Activated naive CD4-positive, alpha-beta T cell treated with anti-CD3 and anti-CD28 coated beads, Interleukin-2, amount 10 ng/mL, durations not matched to agents 7 days and 5 days (primary cell): ENCODE data around the gene RGSL1.

Experiments used
- CTCF ChIA-PET: fragments of 350-600 bp; sonication (Branson Sonifier 250); formaldehyde crosslinking; loops from one replicate; lab custom pipeline; 2021; ENCODE audit warnings: antibody characterized with exemption; lab: Charles Lee
- DNase-seq: peaks from one replicate; pipeline ENCODE4 v3.0.0-alpha.2; 2020
- H3K27ac Mint-ChIP-seq: one replicate; pipeline ENCODE4 v1.8.0; 2021; ENCODE audit warnings: mild to moderate bottlenecking, moderate library complexity, mixed read lengths
- H3K27me3 Mint-ChIP-seq: one replicate; pipeline ENCODE4 v1.8.0; 2021; ENCODE audit warnings: mild to moderate bottlenecking, mixed read lengths
- H3K36me3 Mint-ChIP-seq: one replicate; pipeline ENCODE4 v1.8.0; 2021; ENCODE audit warnings: mixed read lengths
- H3K4me1 Mint-ChIP-seq: one replicate; pipeline ENCODE4 v1.8.0; 2021; ENCODE audit warnings: mixed read lengths
- H3K4me3 Mint-ChIP-seq: one replicate; pipeline ENCODE4 v1.8.0; 2021; ENCODE audit warnings: mild to moderate bottlenecking, moderate library complexity, mixed read lengths
- H3K9me3 Mint-ChIP-seq: one replicate; pipeline ENCODE4 v1.8.0; 2021; ENCODE audit warnings: mixed read lengths

The RGSL1 gene

GRCh38 chr1:182450087-182450486, at the start of gene RGSL1:
Gene RGSL1 (plus strand): TSS chr1:182450146. CDS start chr1:182450166, 20 bp downstream.
- Mint-ChIP-seq H3K9me3 (no peaks in the 10 kb centered on the region), H3K27ac (no peak within 1 kb of the TSS), H3K27me3 (peaks cover 6% of the 10 kb centered on the region), H3K4me1 (peaks cover 4% of the 10 kb centered on the region), H3K36me3 (no peaks in the 10 kb centered on the region), H3K4me3 (no peak within 1 kb of the TSS)
- CTCF ChIA-PET, result interaction anchor here (0.9 kb wide), 1 partner anchor 145 kb away, joined by 6 read pairs; no protein-coding TSS in a partner anchor
- DNase-seq, result no peak

- DNase-seq, result no peak
- CTCF ChIA-PET, result interaction anchor here (0.6 to 10.6 kb wide), 4 partner anchors 101 to 320 kb away, joined by 3 to 251 read pairs (median 87); no protein-coding TSS in a partner anchor
- no peak within 1 kb of the TSS for H3K27ac Mint-ChIP-seq
Measured at GRCh38 chr1:182400567-182400966, 49.4 kb upstream of the RGSL1 start, which contains the start of gene TEDDM1. Gene TEDDM1 (minus strand): TSS chr1:182400667. CDS start chr1:182400485, 182 bp downstream.

GRCh38 chr1:182404781-182405180, 45.2 kb upstream of the RGSL1 start:
- no peak for DNase-seq
- Mint-ChIP-seq H3K36me3 (no peaks in the 10 kb centered on the region), H3K4me1 (no peaks in the 10 kb centered on the region), H3K27ac (no peak overlapping the region), H3K4me3 (no peak overlapping the region), H3K9me3 (peaks cover 8% of the 10 kb centered on the region), H3K27me3 (peaks cover 38% of the 10 kb centered on the region)
- CTCF ChIA-PET, result interaction anchor here (1.3 to 1.5 kb wide), 2 partner anchors 8 to 262 kb away, joined by 5 to 6 read pairs; no protein-coding TSS in a partner anchor

More at GRCh38 chr1:182400567-182400966, 49.4 kb upstream of the RGSL1 start, which contains the start of gene TEDDM1:
- Mint-ChIP-seq H3K9me3 (peaks cover 4% of the 10 kb centered on the region), H3K36me3 (no peaks in the 10 kb centered on the region), H3K4me3 (no peak within 1 kb of the TSS), H3K4me1 (peaks cover 12% of the 10 kb centered on the region), H3K27me3 (peaks cover 31% of the 10 kb centered on the region)

- CTCF ChIA-PET, result interaction anchor here (1.3 to 1.5 kb wide), 2 partner anchors 9 to 262 kb away, joined by 5 to 6 read pairs; no protein-coding TSS in a partner anchor
- no peak overlapping the region for H3K27ac Mint-ChIP-seq
- H3K36me3 Mint-ChIP-seq, result no peaks in the 10 kb centered on the region
- peaks cover 38% of the 10 kb centered on the region for H3K27me3 Mint-ChIP-seq
- H3K9me3 Mint-ChIP-seq, result peaks cover 8% of the 10 kb centered on the region
- H3K4me1 Mint-ChIP-seq, result no peaks in the 10 kb centered on the region
- no peak overlapping the region for H3K4me3 Mint-ChIP-seq
- DNase-seq, result no peak
Measured at GRCh38 chr1:182405578-182405977, 44.4 kb upstream of the RGSL1 start.

- no peak overlapping the region for H3K27ac Mint-ChIP-seq
- peaks cover 34% of the 10 kb centered on the region for H3K27me3 Mint-ChIP-seq
- H3K36me3 Mint-ChIP-seq, result no peaks in the 10 kb centered on the region
- no peaks in the 10 kb centered on the region for H3K4me1 Mint-ChIP-seq
- CTCF ChIA-PET, result no interaction called here
- peaks cover 8% of the 10 kb centered on the region for H3K9me3 Mint-ChIP-seq
- DNase-seq, result no peak
- H3K4me3 Mint-ChIP-seq, result no peak overlapping the region
Measured at GRCh38 chr1:182406012-182406411, 43.9 kb upstream of the RGSL1 start.

- CTCF ChIA-PET, result no interaction called here
- Mint-ChIP-seq H3K27me3 (peaks cover 37% of the 10 kb centered on the region), H3K4me1 (no peaks in the 10 kb centered on the region), H3K27ac (no peak overlapping the region), H3K4me3 (no peak overlapping the region), H3K9me3 (peaks cover 8% of the 10 kb centered on the region), H3K36me3 (no peaks in the 10 kb centered on the region)
- DNase-seq, result no peak
Measured at GRCh38 chr1:182407724-182408123, 42.2 kb upstream of the RGSL1 start.

GRCh38 chr1:182408435-182409075, 41.4 kb upstream of the RGSL1 start:
- Mint-ChIP-seq H3K27ac (no peak overlapping the region), H3K4me3 (no peak overlapping the region), H3K27me3 (peaks cover 39% of the 10 kb centered on the region), H3K4me1 (no peaks in the 10 kb centered on the region), H3K9me3 (peaks cover 8% of the 10 kb centered on the region), H3K36me3 (no peaks in the 10 kb centered on the region)
- CTCF ChIA-PET, result no interaction called here
- no peak for DNase-seq

GRCh38 chr1:182410138-182410537, 39.8 kb upstream of the RGSL1 start:
- no peak for DNase-seq
- Mint-ChIP-seq H3K9me3 (peaks cover 8% of the 10 kb centered on the region), H3K27me3 (peaks cover 43% of the 10 kb centered on the region), H3K4me1 (no peaks in the 10 kb centered on the region), H3K27ac (no peak overlapping the region), H3K4me3 (no peak overlapping the region), H3K36me3 (no peaks in the 10 kb centered on the region)
- CTCF ChIA-PET, result no interaction called here

- Mint-ChIP-seq H3K4me1 (no peaks in the 10 kb centered on the region), H3K27ac (no peak overlapping the region), H3K36me3 (no peaks in the 10 kb centered on the region), H3K27me3 (peaks cover 43% of the 10 kb centered on the region), H3K4me3 (no peak overlapping the region), H3K9me3 (peaks cover 2% of the 10 kb centered on the region)
- CTCF ChIA-PET, result no interaction called here
- no peak for DNase-seq
Measured at GRCh38 chr1:182410620-182411273, 39.2 kb upstream of the RGSL1 start.

GRCh38 chr1:182413486-182413885, 36.5 kb upstream of the RGSL1 start:
- no peak for DNase-seq
- H3K4me3 Mint-ChIP-seq, result no peak overlapping the region
- H3K27me3 Mint-ChIP-seq, result peaks cover 35% of the 10 kb centered on the region
- no peaks in the 10 kb centered on the region for H3K36me3 Mint-ChIP-seq
- H3K27ac Mint-ChIP-seq, result no peak overlapping the region
- CTCF ChIA-PET, result interaction anchor here (1.5 kb wide), 1 partner anchor 270 kb away, joined by 6 read pairs; no protein-coding TSS in a partner anchor
- peaks cover 5% of the 10 kb centered on the region for H3K4me1 Mint-ChIP-seq
- H3K9me3 Mint-ChIP-seq, result no peaks in the 10 kb centered on the region

GRCh38 chr1:182413969-182414368, 36.0 kb upstream of the RGSL1 start:
- Mint-ChIP-seq H3K9me3 (no peaks in the 10 kb centered on the region), H3K4me1 (peaks cover 5% of the 10 kb centered on the region), H3K4me3 (no peak overlapping the region), H3K27me3 (peaks cover 30% of the 10 kb centered on the region), H3K27ac (no peak overlapping the region), H3K36me3 (no peaks in the 10 kb centered on the region)
- no peak for DNase-seq
- CTCF ChIA-PET, result interaction anchor here (0.6 kb wide), 1 partner anchor 88 kb away, joined by 3 read pairs; no protein-coding TSS in a partner anchor

GRCh38 chr1:182415789-182416188, 34.2 kb upstream of the RGSL1 start:
- CTCF ChIA-PET, result no interaction called here
- H3K27ac Mint-ChIP-seq, result no peak overlapping the region

GRCh38 chr1:182426442-182427430, 23.2 kb upstream of the RGSL1 start:
- Mint-ChIP-seq H3K27ac (no peak overlapping the region), H3K36me3 (no peaks in the 10 kb centered on the region), H3K4me1 (peaks cover 16% of the 10 kb centered on the region), H3K27me3 (peaks cover 9% of the 10 kb centered on the region), H3K4me3 (no peak overlapping the region), H3K9me3 (no peaks in the 10 kb centered on the region)
- DNase-seq, result no peak
- CTCF ChIA-PET, result interaction anchor here (0.7 kb wide), 1 partner anchor 146 kb away, joined by 4 read pairs; no protein-coding TSS in a partner anchor

More at GRCh38 chr1:182415789-182416188, 34.2 kb upstream of the RGSL1 start:
- peaks cover 27% of the 10 kb centered on the region for H3K27me3 Mint-ChIP-seq
- H3K36me3 Mint-ChIP-seq, result no peaks in the 10 kb centered on the region
- H3K9me3 Mint-ChIP-seq, result no peaks in the 10 kb centered on the region
- no peak for DNase-seq
- H3K4me3 Mint-ChIP-seq, result no peak overlapping the region
- peaks cover 5% of the 10 kb centered on the region for H3K4me1 Mint-ChIP-seq
